ENCODE results near the gene CXCL10.

Gene CXCL10

GRCh38 chr4:75989846-75990528 lies 33.3 kb downstream of the CXCL10 start:
- peak; percentile 15 for DNase-seq (ENCODE audit: low spot score)

DNA sequence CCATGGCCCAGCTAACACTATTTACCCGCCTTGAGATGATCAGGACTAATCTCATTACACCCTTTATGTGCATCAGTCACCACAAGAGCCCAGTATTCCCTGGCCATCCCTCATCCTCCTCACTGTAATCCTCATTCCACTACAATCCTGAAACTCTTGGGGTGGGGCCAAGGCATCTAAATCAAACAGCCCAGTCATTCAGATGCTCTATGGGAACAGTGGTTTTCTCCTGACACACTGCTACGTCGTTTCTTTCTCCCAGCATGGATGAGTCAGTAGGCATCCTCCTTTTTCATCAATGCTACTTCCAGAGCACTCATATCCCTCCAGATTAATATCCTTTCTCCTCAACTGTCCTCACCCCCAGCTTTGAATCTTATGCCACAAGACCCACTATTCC lies 38.2 kb downstream of the CXCL10 start:
- peak; percentile 79 for DNase-seq (ENCODE audit: low spot score)

GRCh38 chr4:75980576-75980975 lies 42.7 kb downstream of the CXCL10 start:
- DNase-seq (ENCODE audit: low spot score): no peak

DNA sequence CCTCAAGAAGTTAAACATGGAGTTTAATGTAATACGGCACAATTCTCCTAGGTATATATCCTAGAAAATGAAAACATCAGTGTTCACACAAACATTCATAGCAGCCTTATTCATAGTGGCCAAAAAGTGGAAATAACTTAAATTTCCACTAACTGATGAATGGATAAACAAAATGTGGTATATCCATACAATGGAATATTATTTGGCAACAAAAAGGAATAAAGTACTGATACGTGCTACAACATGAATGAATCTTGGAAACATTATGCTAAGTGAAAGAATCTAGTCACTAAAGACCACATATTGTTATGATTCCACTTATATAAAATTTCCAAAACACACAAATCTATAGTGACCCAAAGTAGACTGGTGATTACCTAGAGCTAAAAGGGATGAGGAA lies 47.1 kb downstream of the CXCL10 start:
- DNase-seq (ENCODE audit: low spot score): no peak

- DNase-seq (ENCODE audit: low spot score): no peak
These were observed 49.5 kb downstream of the CXCL10 start for GRCh38 chr4:75973766-75974165.
